Urothelium cell line (cell line): Measurements from ENCODE around the gene SRPK2.
"Not testable (repeated sequence)": the region's sequence is repeated elsewhere in the genome, so short reads cannot be mapped to it uniquely, and the experiment has no call there.

Source experiments
- DNase-seq: peaks from one replicate; pipeline ENCODE4 v3.0.0; 2011; ENCODE audit warnings: low spot score, mixed read lengths
- FAIRE-seq: peaks from 2 replicates; lab custom pipeline; 2011; peaks lifted over from hg19 to GRCh38; lab: Jason Lieb, UNC

SRPK2 gene

GRCh38 chr7:105268511-105269392, 120.0 kb downstream of the SRPK2 start:
- DNase-seq (peak; percentile 52), FAIRE-seq (no peak)

DNA sequence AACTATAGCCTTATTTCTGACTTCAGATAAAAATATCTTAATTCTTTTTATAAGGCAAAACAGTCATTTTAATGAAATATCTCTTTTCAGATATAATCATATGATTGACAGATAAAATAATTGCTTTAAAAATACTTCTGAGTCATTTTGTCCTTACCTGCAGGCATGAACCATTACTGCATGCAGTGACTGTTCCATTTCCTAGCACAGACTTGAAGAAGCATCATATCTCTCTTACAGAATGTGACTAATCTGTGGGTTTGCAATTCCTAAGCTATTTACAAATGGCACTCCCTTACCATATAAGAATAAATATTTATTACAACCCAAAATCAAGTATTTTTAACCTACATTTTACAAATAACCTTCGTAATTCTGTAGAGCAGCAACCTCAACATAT, 120.7 kb downstream of the SRPK2 start:
- FAIRE-seq, result no peak
- DNase-seq, result peak; percentile 31

DNA sequence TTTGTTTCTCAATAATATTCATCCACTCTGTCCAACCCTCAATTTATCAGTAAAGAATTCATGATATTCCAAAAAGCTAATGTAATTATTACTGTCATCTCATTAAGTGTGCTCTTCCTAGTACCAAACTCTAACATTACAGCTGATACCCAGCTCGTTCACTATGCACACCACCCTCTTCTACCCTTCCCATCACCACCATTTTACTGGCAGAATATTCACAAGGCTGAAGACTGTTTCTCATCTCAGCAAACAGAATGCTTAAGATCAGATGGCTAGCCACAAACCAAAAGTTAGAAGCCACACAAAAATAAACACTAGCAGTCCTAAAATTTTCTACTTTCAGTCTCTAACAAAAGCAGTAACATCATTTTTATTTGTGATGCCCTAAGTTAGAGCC, 121.5 kb downstream of the SRPK2 start:
- FAIRE-seq, result no peak

DNA sequence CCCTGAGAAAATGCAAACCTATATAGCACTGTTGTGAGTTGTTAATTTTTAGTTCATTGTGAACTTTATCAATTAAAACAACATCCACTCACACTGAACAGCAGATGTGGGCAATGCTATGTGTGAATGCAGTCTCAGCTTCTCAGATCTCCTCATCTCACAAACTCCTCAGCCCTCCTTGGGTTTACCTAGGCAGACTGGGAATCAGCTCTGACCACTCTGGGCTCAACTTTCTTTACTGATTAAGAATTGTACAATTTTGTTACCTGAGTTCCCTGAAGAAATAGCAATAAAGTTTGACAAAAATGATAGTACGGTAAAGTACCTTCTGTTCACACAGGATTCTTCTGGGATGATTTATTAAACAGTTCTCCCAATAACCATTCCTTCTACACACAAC, 124.0 kb downstream of the SRPK2 start:
- FAIRE-seq (no peak), DNase-seq (no peak)

More for the DNA sequence above, 121.5 kb downstream of the SRPK2 start:
- DNase-seq, result no peak

- FAIRE-seq (no peak), DNase-seq (no peak)
Observed at GRCh38 chr7:105261689-105262088, 127.0 kb downstream of the SRPK2 start.

GRCh38 chr7:105260201-105260871, 128.4 kb downstream of the SRPK2 start:
- not testable (repeated sequence) for FAIRE-seq, DNase-seq

GRCh38 chr7:105258919-105259318, 129.8 kb downstream of the SRPK2 start:
- DNase-seq, FAIRE-seq: not testable (repeated sequence)

DNA sequence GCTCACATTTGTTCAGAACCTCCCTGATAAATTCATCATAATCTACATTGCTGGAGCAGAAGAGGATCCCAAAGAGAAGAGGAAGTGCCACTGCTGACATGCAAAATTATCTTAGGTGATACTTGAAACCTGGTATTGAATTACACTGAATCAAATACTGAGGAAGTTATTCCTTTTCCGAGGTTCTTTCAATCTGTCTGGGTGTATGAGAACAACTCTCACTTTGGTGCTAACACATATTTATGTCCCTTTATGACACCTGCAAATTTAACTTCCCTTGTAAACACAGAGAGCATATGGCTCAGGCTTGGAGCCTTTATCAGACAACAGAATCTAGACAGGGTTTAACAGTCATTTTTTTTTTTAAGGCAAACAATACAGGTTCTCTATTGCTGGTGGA, 131.4 kb downstream of the SRPK2 start:
- FAIRE-seq (no peak), DNase-seq (no peak)

DNA sequence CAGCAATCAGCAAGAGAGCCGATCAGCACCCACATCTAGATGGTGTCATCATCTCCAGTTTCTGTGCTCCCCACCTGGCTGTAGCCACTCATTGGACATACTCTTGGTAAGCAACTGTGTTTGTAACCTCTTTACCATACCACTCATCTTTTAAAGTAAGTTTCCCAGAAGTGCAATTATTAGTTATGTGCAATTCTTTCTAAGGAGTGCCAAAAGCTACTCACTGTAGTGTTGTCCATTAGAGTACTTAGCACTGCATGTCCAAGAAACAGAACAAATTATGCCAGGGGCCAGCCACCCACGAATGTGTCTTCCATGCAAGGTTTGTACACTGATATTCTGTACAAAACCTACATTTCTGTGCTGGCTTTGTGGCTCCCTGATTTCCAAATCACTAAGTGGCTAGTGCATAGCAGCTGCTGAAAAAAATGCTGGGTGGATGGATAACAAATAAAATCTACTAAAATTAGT, 131.9 kb downstream of the SRPK2 start:
- FAIRE-seq (no peak), DNase-seq (no peak)

DNA sequence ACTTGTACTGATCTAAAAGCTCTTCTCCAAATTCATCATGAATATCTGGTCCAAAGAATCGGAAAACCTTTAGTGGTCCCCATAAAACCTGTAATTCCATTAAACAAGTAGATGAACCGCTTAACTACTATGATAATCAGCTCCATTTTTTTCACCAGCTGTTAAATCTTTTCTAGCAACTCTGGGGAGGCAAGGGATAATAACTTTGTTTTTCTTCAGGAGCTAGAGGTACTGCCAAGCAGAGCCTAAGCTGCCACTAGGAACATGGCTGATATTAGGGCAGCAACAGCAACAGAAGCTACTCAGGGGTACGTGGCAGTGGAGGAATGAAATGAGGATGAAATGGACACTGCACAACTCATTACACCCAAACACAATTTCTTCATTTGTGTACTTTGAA, 138.0 kb downstream of the SRPK2 start:
- no peak for DNase-seq
- FAIRE-seq, result no peak

GRCh38 chr7:105250239-105250638, 138.5 kb downstream of the SRPK2 start:
- FAIRE-seq, result no peak

GRCh38 chr7:105249216-105249615, 139.5 kb downstream of the SRPK2 start:
- FAIRE-seq (no peak), DNase-seq (no peak)

More at GRCh38 chr7:105250239-105250638, 138.5 kb downstream of the SRPK2 start:
- no peak for DNase-seq

DNA sequence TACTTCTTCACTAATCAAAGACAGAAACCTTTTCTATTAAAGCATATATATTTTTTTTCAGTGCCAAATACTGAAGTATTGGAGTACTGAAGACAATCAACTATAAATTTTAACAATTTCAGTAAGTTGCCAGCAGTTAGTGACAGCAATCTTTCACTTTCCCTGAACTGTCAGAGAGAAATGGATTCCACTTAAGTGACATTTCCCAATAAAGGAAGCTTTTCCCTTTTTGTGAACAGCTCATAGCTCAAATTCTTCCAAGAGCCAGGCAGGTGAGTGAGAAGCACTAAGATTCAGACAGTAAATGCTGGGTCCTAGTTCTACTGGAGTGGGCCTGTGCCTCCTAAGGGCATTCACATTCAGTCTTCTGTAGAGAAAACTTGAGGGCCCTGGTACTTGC, 142.0 kb downstream of the SRPK2 start:
- no peak for DNase-seq
- no peak for FAIRE-seq

DNA sequence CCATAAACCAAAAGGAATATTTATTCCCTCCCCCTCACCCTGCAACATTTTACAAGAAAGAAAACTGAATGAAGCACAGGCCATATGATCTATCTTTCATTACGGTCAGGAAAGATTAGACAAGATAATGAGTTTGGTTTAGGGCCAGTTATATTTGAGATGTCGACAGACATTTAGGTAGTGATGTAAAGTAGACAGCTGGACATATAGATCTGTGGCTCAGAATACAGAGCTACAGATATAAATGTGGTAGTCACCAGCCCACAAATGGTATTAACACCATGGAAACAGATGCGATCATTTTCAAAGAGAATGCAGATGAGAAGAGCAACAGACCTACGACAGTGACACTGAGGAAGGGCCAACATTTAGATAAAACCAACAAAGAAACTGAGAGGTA, 142.5 kb downstream of the SRPK2 start:
- no peak for DNase-seq

DNA sequence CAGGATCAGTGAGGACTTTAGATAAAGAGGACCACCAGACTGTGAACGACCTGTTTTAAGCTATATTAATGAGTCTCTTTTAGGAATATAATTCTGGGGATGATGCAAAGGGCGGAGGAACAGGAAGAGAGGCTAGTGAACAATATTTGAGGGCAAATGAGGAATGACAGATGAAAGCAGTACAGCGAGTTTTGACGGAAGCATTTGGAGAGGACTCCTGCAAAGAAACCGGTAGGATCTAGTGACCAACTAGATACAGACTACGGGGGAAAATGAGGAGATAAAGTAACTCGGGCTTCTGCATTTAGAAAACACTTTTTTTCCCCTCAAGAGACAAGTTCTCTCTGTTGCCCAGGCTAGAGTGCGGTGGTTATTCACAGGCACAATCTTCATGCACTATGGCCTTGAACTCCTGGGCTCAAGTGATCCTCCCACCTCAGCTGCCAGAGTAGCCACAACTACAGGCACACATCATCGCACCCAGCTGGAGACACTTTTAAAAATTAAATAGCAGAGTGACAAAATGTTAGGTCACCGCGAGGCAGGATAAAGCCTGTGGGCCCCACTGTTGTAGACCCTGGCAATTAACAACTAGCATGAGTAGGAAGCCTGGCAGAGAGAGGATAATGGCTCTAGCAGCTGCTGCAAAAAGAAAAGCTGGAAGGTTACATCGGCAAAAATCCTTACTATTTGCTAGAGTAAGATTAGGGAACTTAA, 143.2 kb downstream of the SRPK2 start:
- FAIRE-seq, result no peak
- DNase-seq, result no peak

More for the DNA sequence above, 142.5 kb downstream of the SRPK2 start:
- no peak for FAIRE-seq

DNA sequence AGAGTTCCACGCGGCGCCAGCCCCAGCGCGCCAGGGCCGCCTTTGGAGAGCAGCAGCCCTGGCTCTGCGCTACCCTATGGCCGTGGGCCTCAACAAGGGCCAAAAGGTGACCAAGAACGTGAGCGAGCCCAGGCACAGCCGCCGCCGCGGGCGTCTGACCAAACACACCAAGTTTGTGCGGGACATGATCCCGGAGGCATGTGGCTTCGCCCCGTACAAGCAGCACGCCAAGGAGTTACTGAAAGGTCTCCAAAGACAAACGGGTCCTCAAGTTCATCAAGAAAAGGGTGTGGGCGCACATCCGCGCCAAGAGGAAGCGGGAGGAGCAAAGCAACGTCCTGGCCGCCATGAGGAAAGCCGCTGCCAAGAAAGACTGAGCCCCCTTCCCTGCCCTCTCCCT, 144.1 kb downstream of the SRPK2 start:
- DNase-seq (no peak), FAIRE-seq (no peak)

DNA sequence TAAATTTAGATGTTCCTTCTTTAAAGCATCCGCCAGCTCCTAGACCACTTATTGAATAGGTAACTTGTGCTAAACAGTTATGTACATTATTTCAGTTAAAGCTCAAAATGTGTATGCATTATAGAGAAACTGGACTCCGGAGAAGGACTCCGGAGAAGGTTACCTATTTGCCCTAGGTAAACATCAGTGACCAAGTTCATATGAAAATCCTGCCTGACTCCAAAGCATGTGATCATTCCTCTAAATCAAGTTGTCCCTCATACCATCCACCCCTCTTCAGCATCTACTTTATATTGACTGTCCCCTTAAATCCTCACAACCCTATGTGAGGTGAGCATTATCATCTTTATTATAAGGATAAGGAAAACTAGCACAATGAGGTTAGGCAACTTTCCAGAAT, 147.5 kb downstream of the SRPK2 start:
- FAIRE-seq (no peak), DNase-seq (no peak)

GRCh38 chr7:105238198-105238765, 150.4 kb downstream of the SRPK2 start:
- DNase-seq (no peak), FAIRE-seq (no peak)

DNA sequence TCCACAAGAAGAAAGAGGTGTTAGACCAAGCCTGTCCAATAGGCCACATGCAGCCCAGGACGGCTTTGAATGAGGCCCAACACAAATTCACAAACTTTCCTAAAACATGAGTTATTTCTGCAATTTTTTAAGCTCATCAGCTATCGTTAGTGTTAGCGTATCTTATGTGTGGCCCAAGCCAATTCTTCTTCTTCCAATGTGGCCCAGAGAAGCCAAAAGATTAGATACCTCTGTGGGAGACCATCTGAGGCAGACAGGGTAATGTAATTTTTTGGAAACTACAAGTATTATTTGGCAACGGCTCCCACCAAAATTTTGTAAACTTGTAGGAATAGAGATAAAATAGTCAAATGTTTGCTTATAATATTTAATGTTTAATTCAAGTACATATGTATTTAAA, 153.8 kb downstream of the SRPK2 start:
- DNase-seq (no peak), FAIRE-seq (no peak)

DNA sequence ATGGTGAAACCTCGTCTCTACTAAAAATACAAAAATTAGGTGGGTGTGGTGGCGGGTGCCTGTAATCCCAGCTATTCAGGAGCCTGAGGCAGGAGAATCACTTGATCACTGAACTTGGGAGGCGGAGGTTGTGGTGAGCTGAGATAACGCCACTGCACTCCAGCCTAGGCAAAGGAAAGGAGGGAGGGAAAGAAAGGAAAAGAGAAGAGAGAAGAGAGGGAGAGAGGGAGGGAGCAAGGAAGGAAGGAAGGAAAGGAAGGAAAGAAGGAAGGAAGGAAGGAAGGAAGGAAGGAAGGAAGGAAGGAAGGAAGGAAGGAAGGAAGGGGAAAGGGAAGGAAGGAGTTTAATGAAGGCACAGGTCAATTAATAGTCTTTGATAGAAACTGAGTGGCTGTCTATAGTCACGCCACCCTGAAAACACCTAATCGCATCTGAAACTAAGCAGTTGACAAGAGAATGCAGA, 155.9 kb downstream of the SRPK2 start:
- not testable (repeated sequence) for DNase-seq, FAIRE-seq

GRCh38 chr7:105230486-105230885, 158.2 kb downstream of the SRPK2 start:
- DNase-seq (no peak), FAIRE-seq (no peak)
